ENCODE data around the gene DPY19L1. TPM values are rescaled to one million over a fixed set of nuclear protein-coding genes. Genes with fewer than 3 reads are reported as not detected.

Gene DPY19L1
- total RNA-seq, 1 experiment from 2014 or later = 71.7 TPM

DNA sequence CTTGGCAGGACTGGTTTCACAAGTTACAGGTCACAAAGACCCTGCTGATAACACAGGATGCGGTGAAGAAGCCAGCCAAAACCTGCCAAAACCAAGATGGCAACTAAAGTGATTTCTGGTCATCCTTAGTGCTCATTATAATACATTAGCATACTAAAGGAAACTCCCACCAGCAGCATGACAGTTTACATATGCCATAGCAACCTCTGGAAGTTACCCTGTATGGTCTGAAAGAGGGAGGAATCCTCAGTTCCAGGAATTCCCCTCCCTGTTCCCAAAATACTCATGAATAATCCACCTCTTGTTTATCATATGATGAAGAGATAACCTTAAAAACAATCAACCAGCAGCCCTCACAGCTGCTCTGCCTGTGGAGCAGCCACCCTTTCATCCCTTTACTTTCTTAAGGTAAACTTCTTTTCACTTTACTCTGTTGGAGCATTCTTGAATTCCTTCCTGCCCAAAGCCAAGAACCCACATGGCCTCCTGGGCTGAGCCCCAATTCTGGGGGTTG is 21.9 kb downstream of the DPY19L1 start:
- no peak overlapping the region for H3K27ac ChIP-seq (ENCODE audit: low read depth, low read length)
- intact Hi-C loops (cut with micrococcal nuclease) = no loop called here
- TF ChIP-seq EGR1 (IDR thresholded peaks at IDR 0.05; ENCODE audit: low read depth) (no peak), JUND (IDR thresholded peaks at IDR 0.05) (no peak), ZNF274 (IDR thresholded peaks at IDR 0.05; ENCODE audit: low read depth, low read length) (no peak), EZH2 (IDR thresholded peaks at IDR 0.05) (no peak), SIN3A (IDR thresholded peaks at IDR 0.05; ENCODE audit: low read depth) (no peak), POLR2AphosphoS5 (IDR thresholded peaks at IDR 0.05; ENCODE audit: low read depth, low read length) (no peak), REST (IDR thresholded peaks at IDR 0.05; ENCODE audit: low read depth) (no peak), TCF7L2 (IDR thresholded peaks at IDR 0.05; ENCODE audit: borderline replicate concordance, extremely low read depth, insufficient read depth, insufficient read length) (no peak), MAX (IDR thresholded peaks at IDR 0.05) (no peak), POLR2A (IDR thresholded peaks at IDR 0.05; ENCODE audit: borderline replicate concordance, extremely low read depth, insufficient read depth, insufficient read length) (no peak)
- peaks cover 20% of the 10 kb centered on the region for H3K79me2 ChIP-seq (ENCODE audit: insufficient read depth, low read length)
- no peak overlapping the region for H3K4me3 ChIP-seq (replicated peaks in 1 of 2; ENCODE audit: low read depth in 1 of 2, low read length in 2 of 2)
- H3K36me3 ChIP-seq (ENCODE audit: control insufficient read depth in 1 of 2, insufficient read depth in 2 of 2, low read length in 2 of 2) = peaks cover 9 to 17% of the 10 kb centered on the region in 2 experiments
- CTCF ChIA-PET = no interaction called here
- no peak overlapping the region for H2AFZ ChIP-seq (ENCODE audit: low read depth, low read length, poor library complexity, severe bottlenecking)
- no TSS peak for BruUV-seq (replicated peaks)
- H3K4me2 ChIP-seq (ENCODE audit: low read length) = no peak overlapping the region
- peaks cover 0 to 4% of the 10 kb centered on the region in 2 experiments; a peak in 2 of 4 replicates for H3K4me1 ChIP-seq (ENCODE audit: control insufficient read depth in 1 of 2, insufficient read depth in 2 of 2, low read length in 2 of 2)
- H3K9me3 ChIP-seq (ENCODE audit: control insufficient read depth in 1 of 2, insufficient read depth in 1 of 2, low read depth in 1 of 2, low read length in 2 of 2) = no peaks in the 10 kb centered on the region
- H3K9ac ChIP-seq (ENCODE audit: low read length) = no peak overlapping the region
- H4K20me1 ChIP-seq (ENCODE audit: insufficient read depth) = no peaks in the 10 kb centered on the region
- H3K27me3 ChIP-seq (ENCODE audit: insufficient read depth, low read length) = no peaks in the 10 kb centered on the region
- H3K9me2 ChIP-seq (ENCODE audit: insufficient read depth) = no peaks in the 10 kb centered on the region
- POLR2A ChIA-PET = no interaction called here
- DNase-seq (ENCODE audit: low read depth, low spot score) (no peak), ATAC-seq (no peak)
- RAD21 ChIA-PET (ENCODE audit: low non-redundant PET in 1 of 2, low total read pairs in 2 of 2, uncharacterized antibody in 2 of 2, unreplicated experiment in 2 of 2) = no interaction called here

Data from HCT116 (cell line).